Right atrium auricular region (tissue), 2 donors: ENCODE results near the gene ZNF154. TPM values are rescaled to one million over a fixed set of nuclear protein-coding genes. Genes with fewer than 3 reads are reported as not detected.

Experiments
- DNase-seq: peaks from one replicate; pipeline ENCODE4 v3.0.0-alpha.2; 2019; ENCODE audit warnings: low spot score
- H3K27ac ChIP-seq, 2 donors: fragments of 200-600 bp; sonication (generic); 1 replicate in 1 of 2; 2 replicates in 1 of 2; pipeline ENCODE4 v1.5.1; 2016 to 2019
- H3K27me3 ChIP-seq, 2 donors: fragments of 200-600 bp; sonication (generic); one replicate each; pipeline versions ENCODE4 v1.5.1 to v1.6.0; 2017 to 2019
- H3K36me3 ChIP-seq: fragments of 200-600 bp; sonication (generic); one replicate; pipeline ENCODE4 v1.5.1; 2016
- H3K4me1 ChIP-seq, 2 donors: fragments of 200-600 bp; sonication (generic); one replicate each; pipeline versions ENCODE4 v1.5.1 to v1.6.0; 2017 to 2019
- H3K4me3 ChIP-seq, 2 donors: fragments of 200-600 bp; sonication (generic); 1 replicate in 1 of 2; 2 replicates in 1 of 2; pipeline ENCODE4 v1.5.1; 2017 to 2019; ENCODE audit warnings: mild to moderate bottlenecking in 1 of 2, moderate library complexity in 1 of 2
- H3K9me3 ChIP-seq, 2 donors: fragments of 200-600 bp; sonication (generic); one replicate each; pipeline ENCODE4 v1.5.1; 2019
- total RNA-seq, 2 donors: library from RNA; depleted of rRNA; stranded (reverse); fragments of >200 nt; gene quantifications; one replicate each; pipeline ENCODE4 v1.1.0, GENCODE V29; 2016
- TF ChIP-seq, protein P1 (sequence below), 2 donors: fragments of 200-600 bp; sonication (generic); IDR thresholded peaks; one replicate each; pipeline ENCODE4 v1.5.1; 2019; ENCODE audit warnings: antibody characterized with exemption in 2 of 2

ZNF154 gene
- total RNA-seq, 2 donors from 2014 or later = 2.8 to 3.3 TPM

DNA sequence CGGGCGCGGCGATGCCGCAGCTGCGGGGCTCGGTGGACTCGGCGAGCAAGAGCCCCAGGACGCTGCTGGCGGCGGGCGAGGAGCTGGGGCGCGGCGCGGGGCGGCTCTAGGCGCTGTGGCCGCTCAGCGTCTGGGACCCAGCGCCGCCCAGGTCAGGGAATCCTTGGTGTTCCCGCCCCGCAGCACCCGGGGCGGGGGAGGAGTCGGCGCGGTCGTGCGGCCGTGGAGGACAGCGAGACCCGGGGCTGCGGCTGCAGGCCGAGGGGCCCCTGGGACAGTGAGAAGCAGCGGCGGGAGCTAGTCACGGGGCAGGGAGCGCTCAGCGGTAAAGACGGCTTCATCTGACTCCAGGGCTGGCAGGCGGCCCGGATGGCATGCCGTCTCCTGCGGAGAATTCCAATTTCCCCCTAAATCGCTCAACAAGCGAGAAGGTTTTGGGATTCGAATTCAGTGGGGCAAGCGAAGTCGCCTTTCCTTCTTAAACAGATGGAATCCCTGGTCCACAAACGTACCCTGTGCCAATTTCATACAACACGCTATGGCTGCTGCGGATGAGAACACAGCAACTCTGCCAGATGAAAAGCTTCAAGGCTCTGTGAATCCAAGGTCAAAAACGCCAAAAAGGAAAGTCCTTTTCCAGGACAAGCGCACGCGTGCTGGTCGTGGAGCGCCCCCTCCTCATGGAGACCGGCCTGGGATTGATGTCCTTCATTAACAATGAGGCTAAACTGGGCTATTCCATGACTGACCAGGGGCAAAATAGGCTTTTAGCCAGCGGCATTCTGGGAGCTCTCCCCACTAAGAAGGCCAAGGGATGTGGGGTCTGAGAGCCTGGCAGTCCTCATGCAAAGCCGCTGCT lies 44.5 kb downstream of the ZNF154 start:
- Histone ChIP-seq H3K27ac (peak overlapping the region; percentile 82), H3K4me3 (peak overlapping the region; percentile 40 to 68), H3K4me1 (peaks cover 0 to 8% of the 10 kb centered on the region in 2 donors), H3K36me3 (no peaks in the 10 kb centered on the region), H3K9me3 (no peaks in the 10 kb centered on the region), H3K27me3 (no peaks in the 10 kb centered on the region)
- TF ChIP-seq, protein P1, sequence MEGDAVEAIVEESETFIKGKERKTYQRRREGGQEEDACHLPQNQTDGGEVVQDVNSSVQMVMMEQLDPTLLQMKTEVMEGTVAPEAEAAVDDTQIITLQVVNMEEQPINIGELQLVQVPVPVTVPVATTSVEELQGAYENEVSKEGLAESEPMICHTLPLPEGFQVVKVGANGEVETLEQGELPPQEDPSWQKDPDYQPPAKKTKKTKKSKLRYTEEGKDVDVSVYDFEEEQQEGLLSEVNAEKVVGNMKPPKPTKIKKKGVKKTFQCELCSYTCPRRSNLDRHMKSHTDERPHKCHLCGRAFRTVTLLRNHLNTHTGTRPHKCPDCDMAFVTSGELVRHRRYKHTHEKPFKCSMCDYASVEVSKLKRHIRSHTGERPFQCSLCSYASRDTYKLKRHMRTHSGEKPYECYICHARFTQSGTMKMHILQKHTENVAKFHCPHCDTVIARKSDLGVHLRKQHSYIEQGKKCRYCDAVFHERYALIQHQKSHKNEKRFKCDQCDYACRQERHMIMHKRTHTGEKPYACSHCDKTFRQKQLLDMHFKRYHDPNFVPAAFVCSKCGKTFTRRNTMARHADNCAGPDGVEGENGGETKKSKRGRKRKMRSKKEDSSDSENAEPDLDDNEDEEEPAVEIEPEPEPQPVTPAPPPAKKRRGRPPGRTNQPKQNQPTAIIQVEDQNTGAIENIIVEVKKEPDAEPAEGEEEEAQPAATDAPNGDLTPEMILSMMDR (IDR thresholded peaks at IDR 0.05) = no peak
- peak; percentile 60 for DNase-seq

DNA sequence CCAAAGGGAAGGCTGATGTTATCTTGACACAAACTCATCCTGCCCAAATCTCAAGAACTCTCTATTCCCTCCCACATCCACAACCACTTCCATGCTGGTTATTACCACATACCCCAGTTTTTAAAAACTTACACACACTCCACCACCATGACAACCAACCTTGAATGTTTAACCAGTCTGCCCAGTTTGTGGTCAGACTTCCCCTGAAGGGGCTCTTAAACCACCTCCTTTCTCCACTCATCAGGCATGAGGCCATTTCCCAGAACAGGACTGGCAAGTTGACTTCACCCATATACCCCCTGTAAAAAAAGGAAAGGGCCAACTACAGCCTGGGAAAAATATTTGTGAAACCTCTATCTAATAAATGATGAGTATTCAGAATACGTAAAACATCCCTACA lies 52.7 kb downstream of the ZNF154 start:
- TF ChIP-seq, protein P1 (IDR thresholded peaks at IDR 0.05) = no peak

DNA sequence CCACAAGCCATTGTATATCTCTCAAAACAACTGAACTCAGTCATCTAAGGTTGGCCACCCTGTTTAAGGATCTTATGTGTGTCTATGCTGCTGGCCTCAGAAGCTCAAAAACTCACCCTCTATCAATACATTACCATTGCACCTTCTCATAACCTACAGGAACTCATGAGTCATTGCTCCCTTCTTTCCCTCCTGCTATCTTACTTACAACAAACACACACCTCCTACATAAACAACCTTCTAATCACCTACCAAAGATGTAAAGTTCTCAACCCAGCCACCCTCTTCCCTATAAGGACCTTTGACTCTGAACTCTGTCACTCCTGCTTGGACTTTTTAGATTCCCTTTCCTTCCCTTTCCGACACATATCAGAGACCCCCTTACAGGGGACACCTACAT lies 53.6 kb downstream of the ZNF154 start:
- Histone ChIP-seq H3K4me3 (no peak overlapping the region), H3K36me3 (no peaks in the 10 kb centered on the region), H3K27me3 (no peaks in the 10 kb centered on the region), H3K4me1 (no peaks in the 10 kb centered on the region), H3K27ac (no peak overlapping the region), H3K9me3 (no peaks in the 10 kb centered on the region)
- TF ChIP-seq, protein P1 (IDR thresholded peaks at IDR 0.05) = no peak
- DNase-seq = no peak

More for the DNA sequence above, 52.7 kb downstream of the ZNF154 start:
- no peak for DNase-seq
- no peaks in the 10 kb centered on the region for H3K27me3 ChIP-seq
- no peak overlapping the region for H3K4me3 ChIP-seq
- no peak overlapping the region for H3K27ac ChIP-seq
- H3K36me3 ChIP-seq = no peaks in the 10 kb centered on the region
- no peaks in the 10 kb centered on the region for H3K9me3 ChIP-seq
- no peaks in the 10 kb centered on the region for H3K4me1 ChIP-seq

DNA sequence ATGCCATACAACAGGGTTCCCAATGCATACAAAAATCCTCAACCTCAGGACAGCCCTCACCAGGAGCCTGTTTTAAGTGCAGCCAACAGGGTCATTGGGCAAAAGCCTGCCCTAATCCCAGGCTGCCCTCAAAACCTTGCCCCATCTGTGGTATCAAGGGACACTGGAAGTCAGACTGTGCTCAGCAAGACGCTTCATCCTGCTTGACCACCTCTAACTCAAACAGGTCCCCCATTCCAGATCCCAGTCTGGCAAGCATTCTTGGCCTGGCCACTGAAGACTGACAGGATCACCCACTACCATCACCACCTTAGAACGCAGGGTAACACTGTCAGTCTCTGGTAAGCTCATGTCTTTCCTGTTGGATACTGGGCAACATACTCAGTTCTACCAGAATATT lies 55.3 kb downstream of the ZNF154 start:
- no peaks in the 10 kb centered on the region for H3K4me1 ChIP-seq
- TF ChIP-seq, protein P1 (IDR thresholded peaks at IDR 0.05) = no peak
- DNase-seq = no peak
- no peak overlapping the region for H3K27ac ChIP-seq
- no peak overlapping the region for H3K4me3 ChIP-seq
- no peaks in the 10 kb centered on the region for H3K36me3 ChIP-seq
- H3K9me3 ChIP-seq = no peaks in the 10 kb centered on the region
- no peaks in the 10 kb centered on the region for H3K27me3 ChIP-seq

DNA sequence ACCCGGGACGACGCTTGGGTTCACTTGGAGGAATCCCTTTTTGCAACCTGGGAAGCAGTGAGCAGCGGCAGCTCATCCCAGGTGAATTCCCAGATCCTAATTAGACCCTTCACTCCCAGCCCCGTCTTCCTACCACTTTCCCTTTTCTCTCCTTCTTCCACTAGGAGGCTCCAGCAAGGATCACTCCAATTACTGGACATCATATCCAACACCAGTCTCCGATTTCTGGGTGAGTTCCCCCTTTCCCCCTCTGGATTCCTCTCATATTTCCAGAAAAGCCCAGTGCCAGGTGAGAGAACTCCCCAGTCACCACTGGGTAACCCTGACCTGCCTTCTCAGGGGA lies 57.4 kb downstream of the ZNF154 start:
- no peaks in the 10 kb centered on the region for H3K36me3 ChIP-seq
- no peaks in the 10 kb centered on the region for H3K4me1 ChIP-seq
- H3K9me3 ChIP-seq = no peaks in the 10 kb centered on the region
- TF ChIP-seq, protein P1 (IDR thresholded peaks at IDR 0.05) = no peak
- no peaks in the 10 kb centered on the region for H3K27me3 ChIP-seq
- H3K27ac ChIP-seq = no peak overlapping the region
- DNase-seq = no peak
- peak overlapping the region in 1 of 2 donors; percentile 15 for H3K4me3 ChIP-seq
